GM21528 (cell line): ENCODE data around the gene LRMDA.

Source experiments
- ATAC-seq: cut with Tn5 transposase; IDR thresholded peaks from one replicate; pipeline ENCODE4 v1.9.1; 2021; ENCODE audit warnings: mild to moderate bottlenecking, moderate library complexity; ENCODE audit not compliant: unreplicated experiment, low FRiP score

The LRMDA gene

DNA sequence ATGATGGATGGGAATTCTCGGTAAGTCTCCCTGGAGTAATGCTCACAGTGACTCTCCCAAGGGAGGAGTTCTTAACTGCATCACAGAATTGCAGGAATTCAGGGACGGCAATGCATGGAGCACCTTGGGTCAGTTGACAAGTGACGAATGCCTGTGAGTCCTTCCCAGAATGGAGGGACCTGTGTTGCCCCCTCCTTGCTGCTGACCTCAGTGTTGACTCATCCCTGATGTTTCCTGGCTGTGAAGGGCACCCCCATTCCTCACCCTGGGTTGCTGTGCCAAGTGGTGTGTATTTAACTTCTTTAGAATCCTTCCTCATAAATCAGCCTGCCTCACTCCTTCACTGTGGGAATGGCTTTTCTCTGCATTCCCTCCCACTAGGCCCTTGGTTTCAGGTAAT, 98.9 kb downstream of the LRMDA start:
- ATAC-seq: no peak

DNA sequence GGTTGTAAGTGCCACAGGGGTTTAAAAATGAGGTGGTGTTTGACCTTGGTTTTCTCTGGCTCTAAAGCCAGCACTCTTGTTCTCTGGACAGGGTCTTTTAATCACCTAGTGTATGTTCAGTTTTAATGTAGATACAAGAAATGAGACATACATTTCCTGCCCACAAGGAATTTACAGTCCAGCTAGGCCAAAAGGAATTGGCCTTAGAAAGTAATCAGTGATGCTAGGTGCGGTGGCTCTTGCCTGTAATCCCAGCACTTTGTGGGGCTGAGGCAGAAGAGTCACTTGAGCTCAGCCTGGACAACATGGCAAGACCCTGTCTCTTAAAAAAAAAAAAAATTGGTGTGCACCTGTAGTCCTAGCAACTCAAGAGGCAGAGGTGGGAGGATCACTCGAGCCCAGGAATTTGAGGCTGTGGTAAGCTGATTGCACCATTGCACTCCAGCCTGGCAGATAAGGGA, 100.2 kb downstream of the LRMDA start:
- no peak for ATAC-seq

DNA sequence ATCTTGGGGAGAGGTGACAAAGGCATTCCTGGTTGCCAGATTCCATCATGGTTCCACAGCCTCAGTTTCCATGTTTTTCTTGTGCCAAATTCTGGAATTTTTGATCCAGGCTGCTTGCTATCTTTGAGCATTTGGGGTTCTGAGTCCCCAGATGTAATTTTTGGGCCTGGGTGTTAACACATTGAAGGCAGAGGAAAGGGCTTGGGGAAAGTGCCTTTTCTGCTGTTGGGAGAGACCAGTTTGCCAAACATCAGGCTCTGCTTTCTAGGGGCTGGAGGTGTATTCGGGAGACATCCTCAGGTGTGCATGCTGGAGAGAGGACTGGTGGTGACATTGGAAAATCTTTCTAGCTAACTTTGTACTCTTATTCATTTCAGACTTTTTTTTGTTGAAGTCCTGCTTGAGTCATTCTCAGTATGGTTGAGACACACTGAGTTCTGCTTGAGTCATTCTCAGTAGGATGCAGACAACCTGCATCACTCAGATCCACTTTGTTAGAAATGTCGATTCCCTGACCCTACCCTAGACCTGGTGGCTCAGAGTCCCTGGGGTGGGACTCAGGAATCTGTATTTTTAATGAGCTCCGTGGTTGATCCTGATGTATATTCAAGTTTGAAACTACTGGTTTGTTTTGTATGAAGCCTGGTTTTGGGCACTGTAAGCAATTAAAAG, 101.0 kb downstream of the LRMDA start:
- no peak for ATAC-seq

DNA sequence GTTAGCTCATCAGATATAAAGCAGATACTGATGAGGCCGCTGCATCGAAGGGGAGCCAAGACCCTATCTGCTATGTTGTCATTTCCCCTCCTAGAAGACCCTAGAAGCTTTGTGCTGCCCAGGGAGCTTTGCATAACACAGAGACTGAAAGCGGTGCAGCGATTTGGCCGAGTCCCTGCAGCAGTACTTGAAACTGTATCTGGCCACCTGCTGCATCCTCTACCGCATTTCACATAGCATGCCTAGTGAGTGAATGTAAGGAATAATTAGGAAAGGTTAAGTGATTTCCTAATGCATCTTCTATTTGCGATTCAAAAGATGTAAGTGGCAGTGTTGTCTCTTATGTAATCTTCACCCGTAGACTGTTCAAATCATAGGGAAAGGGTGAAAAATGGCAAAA, 106.7 kb downstream of the LRMDA start:
- no peak for ATAC-seq

DNA sequence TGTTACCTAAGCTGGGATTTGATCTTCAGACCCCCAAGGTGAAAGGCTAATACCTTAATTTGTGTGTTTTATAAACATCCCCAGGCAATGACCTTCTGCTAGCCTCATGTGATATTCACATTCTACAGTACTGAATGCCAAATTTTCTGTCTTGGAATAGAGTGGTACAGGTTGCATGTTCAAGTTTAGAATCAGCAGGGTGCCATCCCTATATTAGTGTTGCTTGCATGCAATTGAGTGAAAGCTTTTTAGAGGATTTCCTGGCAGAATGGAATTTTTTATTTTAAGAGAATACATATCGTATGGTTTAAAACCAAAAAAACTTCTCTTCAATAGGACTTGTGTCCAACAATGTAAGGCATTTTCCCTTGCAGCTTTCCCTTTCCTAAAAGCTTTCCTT, 107.3 kb downstream of the LRMDA start:
- ATAC-seq: no peak

DNA sequence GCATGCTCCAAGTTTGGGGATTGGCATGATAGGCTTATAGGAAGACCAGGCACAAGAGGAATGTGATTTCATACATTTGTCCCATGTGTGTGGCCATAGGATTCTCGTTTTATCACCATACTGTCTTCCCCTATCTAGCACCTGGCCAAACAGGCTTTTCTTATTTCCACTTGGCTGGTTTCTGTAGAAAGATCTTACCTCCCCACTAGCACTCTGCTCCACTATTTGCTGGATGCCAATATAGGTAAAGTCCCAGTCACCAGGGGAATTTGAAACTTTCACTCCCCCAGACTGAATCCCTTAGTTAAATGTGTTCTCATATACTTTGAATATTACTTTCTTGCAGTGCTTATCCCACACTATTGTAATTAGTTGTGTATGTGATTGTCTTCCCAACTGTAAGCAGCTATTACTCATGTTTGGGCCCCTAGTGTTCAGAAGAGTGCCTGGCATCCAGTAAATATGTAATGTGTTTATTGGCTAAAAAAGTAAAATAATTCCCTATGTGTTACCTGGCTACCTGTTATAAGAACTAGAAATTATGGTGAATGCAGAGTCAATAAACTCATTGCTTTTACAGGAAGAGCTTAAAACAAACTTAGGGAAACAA, 109.0 kb downstream of the LRMDA start:
- ATAC-seq: no peak

DNA sequence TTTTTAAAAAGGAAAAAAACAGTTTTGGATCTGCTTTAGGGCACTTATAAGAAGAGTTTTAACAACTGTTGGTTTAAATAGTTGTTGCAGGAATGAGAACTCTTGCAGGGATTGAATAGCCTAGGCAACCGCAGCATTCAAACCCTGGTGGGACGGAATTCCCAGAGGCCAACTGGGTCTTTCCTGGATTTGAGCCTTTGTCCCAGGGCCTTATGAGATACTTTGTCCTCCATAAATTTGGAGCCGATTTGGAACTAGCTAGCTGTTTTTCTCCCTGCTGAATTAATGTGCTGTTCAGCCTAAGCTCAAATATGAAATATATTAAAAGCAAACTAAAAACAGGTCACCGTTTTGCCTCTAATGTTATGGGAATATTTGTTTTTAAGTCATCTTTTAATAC, 109.6 kb downstream of the LRMDA start:
- no peak for ATAC-seq

DNA sequence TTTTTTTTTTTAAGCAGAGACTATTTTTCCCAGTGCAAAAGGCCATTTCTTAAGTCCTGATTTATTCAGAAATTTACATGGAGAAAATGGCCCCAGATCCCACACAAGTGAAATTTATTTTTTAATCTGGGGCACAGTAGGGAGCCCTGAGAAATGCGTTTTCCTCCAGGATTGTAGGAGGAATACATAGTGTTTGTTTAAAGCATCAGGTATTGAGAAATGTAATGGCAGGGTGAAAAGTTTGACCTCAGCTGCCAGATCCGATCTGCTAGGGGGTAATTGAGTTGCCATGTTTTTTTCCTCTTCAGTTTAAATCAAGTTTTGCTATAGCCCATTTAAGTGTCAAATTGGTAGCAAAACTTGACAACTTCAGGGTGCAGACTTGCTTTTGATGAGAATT, 110.0 kb downstream of the LRMDA start:
- no peak for ATAC-seq

DNA sequence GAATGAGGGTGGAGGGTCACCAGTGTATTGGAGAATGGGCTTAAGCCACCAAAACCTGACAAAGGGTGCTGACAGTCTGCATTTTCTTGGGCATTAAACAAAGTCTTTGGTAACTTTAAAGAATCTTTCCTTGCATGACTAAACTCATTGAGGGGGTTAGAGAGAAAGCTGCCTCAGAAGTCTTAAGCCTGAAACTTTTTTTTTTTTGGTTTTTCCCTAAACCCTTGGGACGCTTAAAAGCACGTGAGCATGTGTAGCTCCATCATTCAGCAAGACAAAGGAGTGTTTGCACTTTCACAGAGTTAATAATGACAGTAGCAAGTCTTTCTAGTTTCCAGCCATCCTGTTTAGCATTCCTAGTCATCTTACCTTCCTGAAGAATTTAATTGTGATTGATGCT, 110.7 kb downstream of the LRMDA start:
- ATAC-seq: no peak

DNA sequence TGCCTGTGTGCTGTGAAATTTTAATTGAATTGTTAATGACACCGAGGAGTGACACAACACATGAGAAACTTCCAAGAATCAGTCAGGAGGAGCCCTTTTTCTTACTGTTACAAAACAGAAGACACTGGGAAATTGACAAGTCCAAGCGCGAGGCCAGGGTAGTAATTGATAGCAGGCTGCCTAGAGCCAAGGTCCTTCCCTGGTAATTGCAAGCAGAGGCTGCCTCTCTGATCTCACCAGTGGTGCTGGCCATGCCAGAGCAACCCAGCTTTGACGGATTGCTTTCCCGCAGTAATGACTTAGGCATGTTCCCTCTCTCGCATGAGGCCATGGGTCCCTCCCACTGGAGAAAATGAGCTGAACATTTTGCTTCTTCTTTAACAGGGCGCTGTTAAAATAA, 111.5 kb downstream of the LRMDA start:
- no peak for ATAC-seq

DNA sequence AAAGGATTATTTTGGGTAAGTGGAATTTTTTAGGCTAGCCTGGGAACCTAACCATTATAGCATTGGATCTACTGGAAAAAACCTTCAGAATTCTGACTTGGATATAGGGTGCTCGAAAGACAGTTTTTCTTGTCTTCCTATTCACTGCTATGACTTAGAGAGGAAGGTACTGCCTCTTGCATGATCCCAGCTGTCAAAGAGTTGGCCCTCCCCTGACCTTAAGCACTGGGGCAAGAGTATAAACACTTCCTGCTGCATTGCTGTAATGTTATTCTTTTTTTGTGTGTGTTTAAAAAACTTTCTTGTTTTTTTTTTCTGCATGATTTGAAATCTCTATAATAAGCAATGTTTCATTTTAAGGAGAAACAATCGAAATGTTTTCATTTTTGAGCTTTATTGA, 113.0 kb downstream of the LRMDA start:
- ATAC-seq: no peak

DNA sequence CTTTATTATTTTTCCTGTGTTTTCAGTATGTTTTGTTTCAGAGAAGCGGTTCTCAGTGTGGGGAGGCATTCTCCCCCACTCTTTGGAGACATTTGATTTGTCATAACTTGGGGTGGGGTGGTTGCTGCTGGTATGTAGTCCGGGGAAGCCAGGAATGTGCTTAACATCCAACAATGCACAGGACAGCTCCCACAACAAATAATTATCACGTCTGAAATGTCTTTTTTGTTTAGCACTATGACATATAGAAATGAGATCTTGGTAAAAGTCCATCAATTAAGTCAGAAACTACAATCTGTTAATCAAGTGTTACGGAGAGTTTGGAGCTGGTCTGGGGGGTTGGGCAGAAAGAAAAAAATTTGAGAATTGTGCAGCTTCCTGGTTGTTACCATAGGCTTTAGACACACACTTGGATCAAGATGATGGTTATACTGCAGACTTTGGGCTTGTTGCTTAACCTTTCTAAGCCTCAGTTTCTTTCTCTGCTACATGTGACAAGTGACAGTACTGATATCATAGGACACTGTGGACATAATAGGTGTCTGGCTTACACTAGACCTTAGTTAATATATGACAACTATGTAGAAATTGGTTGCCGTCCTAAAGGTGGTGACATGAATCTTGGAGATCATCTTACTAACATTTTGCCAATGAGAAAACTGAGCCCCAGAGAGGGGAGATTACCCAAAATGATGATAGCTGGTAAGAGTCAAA, 113.7 kb downstream of the LRMDA start:
- ATAC-seq: no peak

DNA sequence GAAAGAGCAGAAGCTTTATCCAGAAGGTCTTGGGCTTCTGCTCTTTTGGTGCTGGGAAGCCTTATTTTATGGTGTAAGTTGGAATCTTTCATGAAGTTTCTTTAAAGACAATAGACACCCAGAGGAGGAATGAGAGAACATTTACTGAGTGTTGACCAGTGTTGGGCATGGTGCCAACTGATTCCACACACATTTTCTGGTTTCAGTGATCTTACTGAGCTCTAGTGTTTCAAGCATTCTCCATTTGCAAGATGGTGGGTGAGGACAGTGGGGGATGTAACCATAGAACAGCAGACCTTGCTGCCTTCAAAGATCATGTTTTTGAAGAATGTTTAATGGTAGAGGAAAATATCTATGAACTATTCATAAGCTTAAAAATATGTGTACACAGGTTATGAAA, 114.6 kb downstream of the LRMDA start:
- ATAC-seq: no peak

DNA sequence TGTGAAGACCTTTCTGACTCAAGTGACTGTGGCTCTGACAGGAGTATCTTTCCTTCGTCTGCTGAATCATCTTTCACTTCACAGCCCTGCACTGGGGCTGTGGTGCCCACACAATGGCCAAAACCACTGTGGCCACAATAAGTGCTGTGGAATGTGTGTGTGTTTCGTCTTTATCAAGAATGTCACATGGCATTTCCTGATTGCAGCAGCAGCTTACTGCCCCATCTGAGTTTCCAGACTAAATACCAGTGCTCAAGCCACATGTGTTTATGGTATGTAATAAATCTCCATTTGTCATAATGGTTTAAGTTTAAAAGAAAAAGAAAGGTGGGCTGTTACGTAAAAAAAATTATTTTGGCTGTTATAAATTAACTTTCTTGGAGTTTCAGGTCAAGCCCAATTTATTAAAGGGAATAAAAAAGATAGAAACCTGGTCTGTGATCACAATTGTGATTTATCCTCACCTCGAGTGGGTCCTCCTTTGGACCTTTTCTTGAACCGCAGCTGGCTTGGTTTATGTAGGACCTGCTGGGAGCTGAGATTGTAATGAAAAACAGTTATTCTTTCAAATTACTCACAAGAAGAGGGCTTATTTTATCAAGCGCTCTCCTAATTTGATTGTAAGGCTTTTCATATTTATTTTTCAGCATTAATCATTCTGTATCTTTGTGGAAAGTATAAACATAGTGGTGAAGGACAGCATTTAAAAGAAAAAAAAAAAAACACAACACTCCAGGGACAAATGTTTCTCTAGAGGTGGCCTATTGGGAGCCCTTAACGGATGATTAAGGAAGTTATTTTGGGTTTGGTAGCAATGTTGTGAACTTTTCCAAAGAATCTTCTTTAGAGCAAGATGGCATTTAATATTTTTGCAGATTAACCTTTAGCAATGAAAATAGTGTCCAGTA, 116.2 kb downstream of the LRMDA start:
- no peak for ATAC-seq

DNA sequence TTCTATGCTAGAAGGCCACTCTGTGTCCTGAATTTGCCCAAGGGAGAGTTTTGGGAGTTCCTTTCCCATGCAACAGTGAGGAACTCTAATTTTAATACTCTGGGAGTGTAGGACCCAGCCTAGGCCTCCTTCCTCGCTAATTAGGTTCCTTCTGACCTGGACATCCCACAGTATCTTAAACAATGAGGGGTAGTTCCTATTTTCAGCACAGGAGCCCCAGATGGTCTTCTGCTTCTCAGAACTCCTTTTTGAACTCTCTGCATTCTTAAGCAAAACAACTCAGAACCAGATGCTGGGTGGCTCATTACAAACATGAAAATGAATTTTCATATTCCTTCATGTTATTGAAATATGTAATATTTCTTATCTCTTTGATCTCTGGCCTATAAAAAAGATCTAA, 116.9 kb downstream of the LRMDA start:
- ATAC-seq: no peak

DNA sequence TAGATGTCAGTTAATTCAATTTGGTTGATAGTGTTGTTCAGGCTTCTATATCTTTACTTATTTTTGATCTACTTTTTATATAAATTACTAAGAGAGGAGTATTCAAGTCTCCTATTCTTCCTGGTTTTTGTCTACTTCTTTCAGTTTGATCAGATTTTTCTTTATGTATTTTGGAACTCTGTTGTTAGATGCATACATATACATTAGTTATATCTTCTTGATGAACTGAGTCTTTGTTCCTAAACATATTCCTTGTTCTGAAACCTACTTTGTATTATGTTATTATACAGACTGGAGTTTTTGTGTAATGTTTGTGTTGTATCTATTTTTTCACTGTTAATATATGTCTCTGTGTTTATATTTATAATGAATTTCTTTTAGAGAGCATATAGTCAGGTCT, 118.8 kb downstream of the LRMDA start:
- no peak for ATAC-seq

DNA sequence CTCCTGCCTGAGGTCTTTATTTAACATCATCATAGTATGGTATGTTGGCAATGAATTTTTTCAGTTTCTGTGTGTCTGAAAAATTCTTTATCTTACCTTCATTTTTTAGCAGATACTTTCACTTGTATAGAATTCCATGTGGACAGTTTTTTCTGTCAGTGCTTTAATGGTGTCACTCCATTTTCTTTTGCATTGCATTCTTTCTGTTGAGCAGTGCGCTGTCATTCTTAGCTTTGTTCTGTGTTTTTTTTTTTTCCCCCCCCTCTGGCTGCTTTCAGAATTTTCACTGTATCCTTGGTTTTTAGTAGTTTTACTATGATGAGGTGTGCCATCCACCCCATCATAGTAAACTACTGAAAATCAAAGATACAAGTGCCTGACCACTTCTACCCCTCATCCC, 120.7 kb downstream of the LRMDA start:
- ATAC-seq: no peak

DNA sequence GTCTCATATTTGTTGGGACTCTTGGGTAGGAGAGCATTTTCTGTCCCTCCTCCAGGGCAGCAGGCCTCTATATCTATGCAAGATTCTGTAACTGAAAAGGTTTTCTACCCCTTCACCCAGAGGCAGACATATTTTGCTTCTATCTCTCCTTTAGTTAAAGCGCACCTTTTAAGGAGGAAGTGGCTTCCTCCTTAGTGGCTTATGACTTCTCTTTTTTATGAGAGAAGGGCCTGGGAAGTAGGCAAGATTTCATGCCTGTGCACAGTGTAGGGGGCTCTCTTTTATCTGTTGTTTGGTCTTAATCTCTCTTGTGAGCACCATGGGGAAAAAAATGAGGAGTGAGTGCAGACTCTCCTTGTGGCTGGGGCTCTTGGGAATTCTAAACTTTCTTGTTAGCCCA, 122.1 kb downstream of the LRMDA start:
- ATAC-seq: no peak

DNA sequence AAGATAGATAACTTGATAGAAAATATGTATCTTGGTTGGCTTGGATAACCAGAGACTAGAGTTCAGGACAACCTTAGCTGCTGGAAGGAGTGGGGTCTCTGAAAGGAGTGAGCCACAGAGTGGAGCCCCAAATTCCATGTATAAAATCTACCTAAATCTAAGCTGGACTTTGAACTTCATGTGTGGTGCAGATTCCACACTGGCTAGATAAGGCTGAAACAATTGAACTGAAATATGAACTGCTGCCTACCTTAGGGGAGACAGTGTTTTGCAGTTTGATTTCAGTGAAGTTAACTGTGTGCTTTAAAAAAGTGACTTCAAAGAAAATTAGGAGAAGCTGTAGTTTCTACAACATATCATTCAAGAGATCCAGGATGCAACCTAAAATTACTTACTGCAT, 123.9 kb downstream of the LRMDA start:
- ATAC-seq: no peak

DNA sequence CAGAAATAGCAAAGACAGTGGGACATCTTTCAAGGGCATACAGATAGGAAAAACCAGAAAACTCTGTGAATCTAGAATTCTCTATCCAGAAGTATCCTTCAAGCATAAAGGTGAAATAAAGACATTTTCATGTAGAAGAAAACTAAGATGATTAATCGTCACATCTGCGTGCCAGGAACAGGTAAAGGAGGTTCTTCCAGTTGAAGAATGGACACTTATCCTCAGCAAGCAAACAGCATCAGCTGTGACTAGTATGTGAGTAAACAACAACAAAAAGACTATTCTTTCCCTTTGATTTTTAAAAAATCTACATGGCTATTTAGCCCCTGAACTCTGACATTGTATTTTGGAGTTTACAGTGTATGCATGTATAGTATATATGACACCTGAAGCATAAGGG, 124.9 kb downstream of the LRMDA start:
- ATAC-seq: no peak
